ENCODE results near the gene DNAJB1. TPM values are rescaled to one million over a fixed set of nuclear protein-coding genes. Genes with fewer than 3 reads are reported as not detected.
A peak's percentile ranks its signal among the peaks of the same experiment; 100 is the strongest.

Gene DNAJB1
- 105 and 122 TPM in 2 replicates for total RNA-seq (2021)
- percentile 60 among the genes with signal in this experiment for Bru-seq, nascent RNA
- percentile 84 among the genes with signal in this experiment for BruChase-seq, experiment 1, labeled RNA remaining after a 2-hour chase
- percentile 66 among the genes with signal in this experiment for BruChase-seq, experiment 2, labeled RNA remaining after a 6-hour chase
- long read RNA-seq, transcript DNAJB1-201 (3 exons, 2,264 nt) = major isoform, 184 of 203 reads
- long read RNA-seq, partial matches to known transcripts = 10 of 203 reads
- long read RNA-seq, other reads (novel, unspliced or antisense) = 9 of 203 reads

- H3K27ac ChIP-seq (ENCODE audit: low read depth, low read length, poor library complexity, severe bottlenecking) = peak within 1 kb of the TSS; percentile 98
- peaks cover 32% of the 10 kb centered on the region for H3K36me3 ChIP-seq (ENCODE audit: insufficient read depth, low read length, poor library complexity, severe bottlenecking)
- DNase-seq (ENCODE audit: low spot score) = peak; percentile 71
- TF ChIP-seq EZH2 (IDR thresholded peaks at IDR 0.05; ENCODE audit: borderline replicate concordance, low read depth, low read length, poor library complexity, severe bottlenecking) = no peak
- TF ChIP-seq CTCF (conservative IDR thresholded peaks at IDR 0.05; ENCODE audit: low read depth, low read length) = no peak
- intact Hi-C loops (cut with micrococcal nuclease; ENCODE audit: unreplicated experiment) = no loop called here
- peak within 1 kb of the TSS; percentile 96 for H3K4me3 ChIP-seq (ENCODE audit: low read depth, low read length, poor library complexity, severe bottlenecking)
- peaks cover 16% of the 10 kb centered on the region for H3K4me1 ChIP-seq (ENCODE audit: insufficient read depth, low read length, poor library complexity, severe bottlenecking)
- no peaks in the 10 kb centered on the region for H3K27me3 ChIP-seq (replicated peaks; ENCODE audit: insufficient read depth, low read depth, low read length, poor library complexity)
- POLR2A ChIA-PET (ENCODE audit: low non-redundant PET) = interaction anchor here (0.5 kb wide), 4 partner anchors 36 to 223 kb away, joined by 3 to 5 read pairs (median 3); no protein-coding TSS in a partner anchor
- CTCF ChIA-PET = interaction anchor here (0.6 to 1.1 kb wide), 2 partner anchors 11 to 474 kb away, joined by 3 to 5 read pairs; no protein-coding TSS in a partner anchor
- no TSS peak for BruUV-seq (replicated peaks)
- H3K9me3 ChIP-seq (ENCODE audit: low read depth, low read length, poor library complexity, severe bottlenecking) = no peaks in the 10 kb centered on the region
These were observed at the start of gene DNAJB1 for GRCh38 chr19:14517840-14518505. DNAJB1 (minus strand) TSS chr19:14518397; CDS start chr19:14518349, 48 bp downstream.

GRCh38 chr19:14567079-14567478, 48.9 kb upstream of the DNAJB1 start:
- peaks cover 18% of the 10 kb centered on the region for H3K36me3 ChIP-seq (ENCODE audit: insufficient read depth, low read length, poor library complexity, severe bottlenecking)

GRCh38 chr19:14566712-14567077, 48.5 kb upstream of the DNAJB1 start:
- peak; percentile 39 for DNase-seq (ENCODE audit: low spot score)
- Histone ChIP-seq H3K4me3 (ENCODE audit: low read depth, low read length, poor library complexity, severe bottlenecking) (no peak overlapping the region), H3K36me3 (ENCODE audit: insufficient read depth, low read length, poor library complexity, severe bottlenecking) (peaks cover 18% of the 10 kb centered on the region), H3K27ac (ENCODE audit: low read depth, low read length, poor library complexity, severe bottlenecking) (no peak overlapping the region), H3K4me1 (ENCODE audit: insufficient read depth, low read length, poor library complexity, severe bottlenecking) (peaks cover 9% of the 10 kb centered on the region), H3K27me3 (replicated peaks; ENCODE audit: insufficient read depth, low read depth, low read length, poor library complexity) (no peaks in the 10 kb centered on the region), H3K9me3 (ENCODE audit: low read depth, low read length, poor library complexity, severe bottlenecking) (no peaks in the 10 kb centered on the region)
- TF ChIP-seq EZH2 (IDR thresholded peaks at IDR 0.05; ENCODE audit: borderline replicate concordance, low read depth, low read length, poor library complexity, severe bottlenecking) = no peak
- no peak for TF ChIP-seq CTCF (conservative IDR thresholded peaks at IDR 0.05; ENCODE audit: low read depth, low read length)
- ChIA-PET CTCF (interaction anchor here (0.5 kb wide), 1 partner anchor 210 kb away, joined by 4 read pairs; no protein-coding TSS in a partner anchor), POLR2A (ENCODE audit: low non-redundant PET) (no interaction called here)
- BruUV-seq (replicated peaks) = no TSS peak
- intact Hi-C loops (cut with micrococcal nuclease; ENCODE audit: unreplicated experiment) = no loop called here

More at GRCh38 chr19:14567079-14567478, 48.9 kb upstream of the DNAJB1 start:
- ChIA-PET CTCF (no interaction called here), POLR2A (ENCODE audit: low non-redundant PET) (no interaction called here)
- H3K4me3 ChIP-seq (ENCODE audit: low read depth, low read length, poor library complexity, severe bottlenecking) = no peak overlapping the region
- peaks cover 9% of the 10 kb centered on the region for H3K4me1 ChIP-seq (ENCODE audit: insufficient read depth, low read length, poor library complexity, severe bottlenecking)
- TF ChIP-seq CTCF (conservative IDR thresholded peaks at IDR 0.05; ENCODE audit: low read depth, low read length) (no peak), EZH2 (IDR thresholded peaks at IDR 0.05; ENCODE audit: borderline replicate concordance, low read depth, low read length, poor library complexity, severe bottlenecking) (no peak)
- no peak overlapping the region for H3K27ac ChIP-seq (ENCODE audit: low read depth, low read length, poor library complexity, severe bottlenecking)
- no TSS peak for BruUV-seq (replicated peaks)
- no peaks in the 10 kb centered on the region for H3K9me3 ChIP-seq (ENCODE audit: low read depth, low read length, poor library complexity, severe bottlenecking)
- no peaks in the 10 kb centered on the region for H3K27me3 ChIP-seq (replicated peaks; ENCODE audit: insufficient read depth, low read depth, low read length, poor library complexity)
- intact Hi-C loops (cut with micrococcal nuclease; ENCODE audit: unreplicated experiment) = no loop called here
- no peak for DNase-seq (ENCODE audit: low spot score)

Data from A673 (cell line).